H9 (cell line): ENCODE measurements around the gene TAS2R8. TPM values are rescaled to one million over a fixed set of nuclear protein-coding genes. Genes with fewer than 3 reads are reported as not detected.

Experiments used
- DNase-seq: peaks from one replicate; pipeline ENCODE4 v3.0.0-alpha.2; 2017
- H2AFZ ChIP-seq: one replicate; pipeline ENCODE4 v1.6.1; 2013; ENCODE audit warnings: mild to moderate bottlenecking, low read length, control low read depth, moderate library complexity
- H2AK5ac ChIP-seq: 2 replicates; pipeline ENCODE4 v1.6.1; 2013; ENCODE audit warnings: low read length, control low read depth, mixed read lengths; ENCODE audit not compliant: insufficient read length
- H2BK120ac ChIP-seq: one replicate; pipeline ENCODE4 v1.6.1; 2013; ENCODE audit warnings: low read depth, mild to moderate bottlenecking, low read length, control low read depth, inconsistent platforms; ENCODE audit not compliant: poor library complexity, severe bottlenecking
- H2BK12ac ChIP-seq: 2 replicates; pipeline ENCODE4 v1.6.1; 2013; ENCODE audit warnings: low read length, control low read depth, mixed read lengths, low read depth; ENCODE audit not compliant: insufficient read length
- H2BK15ac ChIP-seq: 2 replicates; pipeline ENCODE4 v1.6.1; 2013; ENCODE audit warnings: low read depth, low read length, control low read depth
- H2BK20ac ChIP-seq: one replicate; pipeline ENCODE4 v1.6.1; 2013; ENCODE audit warnings: low read depth, mild to moderate bottlenecking, low read length, control low read depth, inconsistent platforms; ENCODE audit not compliant: poor library complexity, severe bottlenecking
- H2BK5ac ChIP-seq: 2 replicates; pipeline ENCODE4 v1.6.1; 2013; ENCODE audit warnings: low read length, control low read depth, mixed read lengths; ENCODE audit not compliant: insufficient read length
- H3K14ac ChIP-seq: 2 replicates; pipeline ENCODE4 v1.6.1; 2013; ENCODE audit warnings: low read length, control low read depth; ENCODE audit not compliant: insufficient read depth
- H3K18ac ChIP-seq: 2 replicates; pipeline ENCODE4 v1.6.1; 2013; ENCODE audit warnings: low read depth, mild to moderate bottlenecking, mixed read lengths, low read length, control low read depth; ENCODE audit not compliant: insufficient read length
- H3K23ac ChIP-seq: 2 replicates; pipeline ENCODE4 v1.6.1; 2013; ENCODE audit warnings: low read length, control low read depth, mixed read lengths, low read depth; ENCODE audit not compliant: insufficient read length
- H3K23me2 ChIP-seq: 2 replicates; pipeline ENCODE4 v1.6.1; 2013; ENCODE audit warnings: low read depth, mild to moderate bottlenecking, mixed read lengths, low read length, control low read depth; ENCODE audit not compliant: insufficient read length, poor library complexity, severe bottlenecking
- H3K27ac ChIP-seq: 2 replicates; pipeline ENCODE4 v1.5.1; 2013; ENCODE audit warnings: low read length, control low read depth, mixed read lengths, low read depth; ENCODE audit not compliant: insufficient read length
- H3K27me3 ChIP-seq: 2 replicates; pipeline ENCODE4 v1.6.1; 2013; ENCODE audit warnings: low read length, control low read depth, inconsistent platforms; ENCODE audit not compliant: insufficient read depth
- H3K4ac ChIP-seq: 2 replicates; pipeline ENCODE4 v1.6.1; 2013; ENCODE audit warnings: low read depth, mild to moderate bottlenecking, control low read depth, inconsistent platforms, low read length, moderate library complexity
- H3K4me1 ChIP-seq: 2 replicates; pipeline ENCODE4 v1.6.1; 2013; ENCODE audit warnings: low read length, control low read depth, inconsistent platforms; ENCODE audit not compliant: insufficient read depth
- H3K4me2 ChIP-seq: 2 replicates; pipeline ENCODE4 v1.6.1; 2013; ENCODE audit warnings: low read length, control low read depth, mixed read lengths; ENCODE audit not compliant: insufficient read length, insufficient read depth
- H3K56ac ChIP-seq: 2 replicates; pipeline ENCODE4 v1.6.1; 2013; ENCODE audit warnings: low read depth, mild to moderate bottlenecking, mixed read lengths, low read length, control low read depth; ENCODE audit not compliant: insufficient read length
- H3K79me1 ChIP-seq: 2 replicates; pipeline ENCODE4 v1.6.1; 2013; ENCODE audit warnings: low read depth, mild to moderate bottlenecking, moderate library complexity, low read length, control low read depth, inconsistent platforms; ENCODE audit not compliant: insufficient read depth, poor library complexity, severe bottlenecking
- H3K79me2 ChIP-seq: 2 replicates; pipeline ENCODE4 v1.6.1; 2013; ENCODE audit warnings: low read length, control low read depth, inconsistent platforms; ENCODE audit not compliant: insufficient read depth
- H3K9ac ChIP-seq: 2 replicates; pipeline ENCODE4 v1.6.1; 2013; ENCODE audit warnings: low read length, control low read depth, mixed read lengths; ENCODE audit not compliant: insufficient read length; ENCODE audit errors: extremely low read depth
- H3K9me3 ChIP-seq: one replicate; pipeline ENCODE4 v1.6.1; 2013; ENCODE audit warnings: low read depth, low read length, inconsistent platforms; ENCODE audit not compliant: control insufficient read depth
- H3T11ph ChIP-seq: one replicate; pipeline ENCODE4 v1.6.1; 2013; ENCODE audit warnings: mild to moderate bottlenecking, low read length, control low read depth, inconsistent platforms
- H4K20me1 ChIP-seq: one replicate; pipeline ENCODE4 v1.6.1; 2013; ENCODE audit not compliant: control insufficient read depth, insufficient read length, insufficient read depth
- H4K5ac ChIP-seq: 2 replicates; pipeline ENCODE4 v1.6.1; 2013; ENCODE audit warnings: low read depth, mild to moderate bottlenecking, mixed read lengths, low read length, control low read depth; ENCODE audit not compliant: insufficient read length
- H4K8ac ChIP-seq: replicated peaks from 2 replicates; pipeline ENCODE4 v1.6.1; 2013; ENCODE audit warnings: low read length, control low read depth, mixed read lengths, low read depth; ENCODE audit not compliant: insufficient read length
- H4K91ac ChIP-seq: 2 replicates; pipeline ENCODE4 v1.6.1; 2013; ENCODE audit warnings: low read depth, mild to moderate bottlenecking, moderate library complexity, mixed read lengths, low read length, control low read depth; ENCODE audit not compliant: insufficient read length
- H3K27ac Mint-ChIP-seq, 3 experiments: 2 replicates in 2 of 3; 3 replicates in 1 of 3; pipeline ENCODE4 v1.8.0; 2020 to 2021; ENCODE audit warnings: mixed read lengths in 3 of 3, mild to moderate bottlenecking in 1 of 3, moderate library complexity in 1 of 3
- H3K27me3 Mint-ChIP-seq: 2 replicates; pipeline ENCODE4 v1.8.0; 2021; ENCODE audit warnings: low read depth, mild to moderate bottlenecking, moderate library complexity, mixed read lengths
- H3K36me3 Mint-ChIP-seq, 3 experiments: 2 replicates in 2 of 3; 3 replicates in 1 of 3; pipeline ENCODE4 v1.8.0; 2020 to 2021; ENCODE audit warnings: low read depth in 3 of 3, mixed read lengths in 3 of 3; ENCODE audit not compliant: insufficient read depth in 1 of 3
- H3K4me1 Mint-ChIP-seq, 2 experiments: 2 replicates each; pipeline ENCODE4 v1.8.0; 2020; ENCODE audit warnings: mixed read lengths in 2 of 2
- H3K4me3 Mint-ChIP-seq, 2 experiments: 2 replicates in 1 of 2; 3 replicates in 1 of 2; pipeline ENCODE4 v1.8.0; 2020 to 2021; ENCODE audit warnings: mild to moderate bottlenecking in 2 of 2, mixed read lengths in 2 of 2, moderate library complexity in 1 of 2
- H3K9me3 Mint-ChIP-seq, 2 experiments: 2 replicates in 1 of 2; 3 replicates in 1 of 2; pipeline ENCODE4 v1.8.0; 2020; ENCODE audit warnings: mild to moderate bottlenecking in 2 of 2, mixed read lengths in 2 of 2, moderate library complexity in 1 of 2
- CTCF ChIP-seq: fragments of 200-600 bp; sonication (generic); conservative IDR thresholded peaks from 3 replicates; pipeline ENCODE4 v1.8.0; 2021; ENCODE audit warnings: antibody characterized with exemption, mild to moderate bottlenecking
- WGBS: extraction: QIAGEN DNeasy Blood & Tissue Kit; methylation state at CpG from one replicate; pipeline ENCODE4 v1.1.7; 2013; ENCODE audit warnings: missing lambda C conversion rate, low lambda C conversion rate, mixed read lengths; ENCODE audit not compliant: insufficient read length; ENCODE audit errors: extremely low coverage; 5-methylcytosine and 5-hydroxymethylcytosine counted together
- total RNA-seq: library from RNA; stranded (reverse); gene quantifications from 2 replicates; pipeline ENCODE4 v1.2.1, GENCODE V29; 2021

TAS2R8 gene
- total RNA-seq, 1 experiment from 2014 or later, result not detected

- Histone ChIP-seq H3K9me3 (no peaks in the 10 kb centered on the region), H2AK5ac (no peak overlapping the region), H3K18ac (no peak overlapping the region), H3K27me3 (no peaks in the 10 kb centered on the region), H2BK20ac (no peak overlapping the region), H3K9ac (no peak overlapping the region), H4K8ac (no peak overlapping the region), H2BK120ac (no peak overlapping the region), H2AFZ (no peak overlapping the region), H2BK12ac (no peak overlapping the region), H4K91ac (no peak overlapping the region), H3K79me2 (no peaks in the 10 kb centered on the region), H3K14ac (no peak overlapping the region), H3K79me1 (no peaks in the 10 kb centered on the region), H3K27ac (no peak overlapping the region), H2BK15ac (no peak overlapping the region), H4K5ac (no peak overlapping the region), H2BK5ac (no peak overlapping the region), H3K23ac (no peak overlapping the region), H3K4ac (no peak overlapping the region), H3K23me2 (no peaks in the 10 kb centered on the region), H4K20me1 (no peaks in the 10 kb centered on the region), H3K56ac (no peak overlapping the region), H3T11ph (no peak overlapping the region), H3K4me1 (no peaks in the 10 kb centered on the region), H3K4me2 (no peak overlapping the region)
- Mint-ChIP-seq H3K4me3 (no peak overlapping the region), H3K36me3 (no peaks in the 10 kb centered on the region), H3K9me3 (no peaks in the 10 kb centered on the region), H3K27ac (no peak overlapping the region), H3K27me3 (no peaks in the 10 kb centered on the region), H3K4me1 (no peaks in the 10 kb centered on the region)
- no CpG with 5 or more reads among the region's 1 CpG for WGBS
- no peak for TF ChIP-seq CTCF
- DNase-seq, result no peak
Measured at GRCh38 chr12:10829994-10830393, 22.9 kb upstream of the TAS2R8 start.
